HepG2 (cell line): ENCODE measurements around the gene ST6GAL2. TPM values are rescaled to one million over a fixed set of nuclear protein-coding genes. Genes with fewer than 3 reads are reported as not detected.
A peak's percentile ranks its signal among the peaks of the same experiment; 100 is the strongest.

ENCODE experiments used
- ATAC-seq: fragments of 200-7000 bp; cut with Tn5 transposase; 3 replicates; pipeline ENCODE4 v1.9.1; 2020; ENCODE audit warnings: mild to moderate bottlenecking, moderate library complexity
- BruUV-seq: library from RNA; stranded (reverse); fragments of 400-500 nt; replicated peaks from 2 replicates; lab custom pipeline; 2021; lab: Mats Ljungman, UMichigan
- CTCF ChIA-PET: fragments of 300-600 bp; formaldehyde crosslinking; extraction: SDS; loops from one replicate; lab custom pipeline; 2021; ENCODE audit warnings: low total read pairs, inconsistent platforms, low intra/inter-chr PET ratio; lab: Yijun Ruan, JAX
- POLR2A ChIA-PET: fragments of 350-600 bp; sonication (Branson Sonifier 250); formaldehyde crosslinking; loops from one replicate; lab custom pipeline; 2020; ENCODE audit warnings: antibody characterized with exemption, inconsistent platforms; lab: Yijun Ruan, JAX
- DNase-seq: peaks from one replicate; pipeline ENCODE4 v3.0.0-alpha.2; 2015; ENCODE audit warnings: low spot score
- FAIRE-seq: peaks from 3 replicates; lab custom pipeline; 2011; peaks lifted over from hg19 to GRCh38; lab: Jason Lieb, UNC
- H2AFZ ChIP-seq: one replicate; pipeline ENCODE4 v1.6.1; 2011; ENCODE audit warnings: low read length, inconsistent platforms
- H3K27ac ChIP-seq: fragments of 300-600 bp; 3 replicates; pipeline ENCODE4 v1.8.0; 2011; ENCODE audit warnings: mixed run types, mild to moderate bottlenecking, mixed read lengths, low read length, inconsistent platforms; ENCODE audit not compliant: insufficient read depth; ENCODE audit errors: extremely low read length
- H3K27me3 ChIP-seq, 2 experiments: fragments of 200-600 bp in 1 of 2; 2 replicates in 1 of 2; 3 replicates in 1 of 2; pipeline versions ENCODE4 v1.6.0 to v1.8.0; 2011; ENCODE audit warnings: low read length in 2 of 2, mild to moderate bottlenecking in 2 of 2, moderate library complexity in 2 of 2, inconsistent platforms in 1 of 2; ENCODE audit not compliant: insufficient read depth in 2 of 2, control insufficient read depth in 1 of 2
- H3K36me3 ChIP-seq, 2 experiments: fragments of 200-600 bp in 1 of 2; replicated peaks in 1 of 2; 2 replicates in 1 of 2; 3 replicates in 1 of 2; pipeline versions ENCODE4 v1.5.1 to v1.8.0; 2011; ENCODE audit warnings: low read length in 2 of 2, inconsistent platforms in 1 of 2; ENCODE audit not compliant: insufficient read depth in 2 of 2, control insufficient read depth in 1 of 2
- H3K4me1 ChIP-seq: 2 replicates; pipeline ENCODE4 v1.5.1; 2012; ENCODE audit warnings: low read length, inconsistent platforms; ENCODE audit not compliant: insufficient read depth
- H3K4me2 ChIP-seq: 2 replicates; pipeline ENCODE4 v1.6.0; 2011; ENCODE audit warnings: low read depth, low read length, inconsistent platforms
- H3K4me3 ChIP-seq, 3 experiments: fragments of 200-600 bp in 1 of 3; sonication (generic), shearing (Covaris generic) in 1 of 3; replicated peaks in 1 of 3; 2 replicates each; pipeline ENCODE4 v1.5.1; 2011 to 2016; ENCODE audit warnings: low read length in 3 of 3, inconsistent platforms in 2 of 3, low read depth in 2 of 3, mild to moderate bottlenecking in 2 of 3, control low read depth in 1 of 3, mixed read lengths in 1 of 3; ENCODE audit not compliant: insufficient read depth in 1 of 3
- H3K79me2 ChIP-seq: one replicate; pipeline ENCODE4 v1.6.1; 2011; ENCODE audit warnings: low read length, inconsistent platforms; ENCODE audit not compliant: insufficient read depth
- H3K9ac ChIP-seq: 2 replicates; pipeline ENCODE4 v1.6.0; 2011; ENCODE audit warnings: mild to moderate bottlenecking, low read depth, low read length, inconsistent platforms; ENCODE audit not compliant: insufficient read depth
- H3K9me3 ChIP-seq: 2 replicates; pipeline ENCODE4 v1.5.1; 2012; ENCODE audit warnings: mild to moderate bottlenecking, low read length
- H4K20me1 ChIP-seq: 2 replicates; pipeline ENCODE4 v1.6.0; 2011; ENCODE audit warnings: inconsistent platforms, mild to moderate bottlenecking, low read length, moderate library complexity; ENCODE audit not compliant: insufficient read depth
- FOXK1 ChIP-seq: sonication (generic); formaldehyde crosslinking; IDR thresholded peaks from 2 replicates; pipeline ENCODE4 v1.4.0; 2020; ENCODE audit warnings: low read depth, missing genetic modification reagents, borderline replicate concordance
- PHF8 ChIP-seq: sonication (generic); formaldehyde crosslinking; IDR thresholded peaks from 2 replicates; pipeline ENCODE4 v1.5.0; 2020; ENCODE audit warnings: missing genetic modification reagents
- SP2 ChIP-seq: sonication (generic); formaldehyde crosslinking; IDR thresholded peaks from 2 replicates; pipeline ENCODE4 v1.5.1; 2020; ENCODE audit warnings: mild to moderate bottlenecking, missing genetic modification reagents
- ZNF256 ChIP-seq: sonication (generic); formaldehyde crosslinking; conservative IDR thresholded peaks from 2 replicates; pipeline ENCODE4 v1.4.0; 2020; ENCODE audit warnings: missing genetic modification reagents
- whole genome bisulfite sequencing: methylation state at CpG from one replicate; pipeline ENCODE4 v1.1.6; 2017; ENCODE audit warnings: low lambda C conversion rate; 5-methylcytosine and 5-hydroxymethylcytosine counted together
- in situ Hi-C: cut with HindIII; loops from 2 replicates; pipeline ENCODE4 v1.10.0; 2017; ENCODE audit warnings: low pct_unique_long_range_greater_than_20kb; ENCODE audit not compliant: extremely low pct_ligation_motif_present
- intact Hi-C: fragments of 100-400 bp; cut with micrococcal nuclease; formaldehyde crosslinking; loops from one replicate; pipeline ENCODE4 v1.10.0; 2022; ENCODE audit not compliant: unreplicated experiment
- polyA plus RNA-seq, 8 experiments: library from polyadenylated mRNA; depleted of rRNA in 3 of 8; stranded (reverse) in 7 of 8; unstranded in 1 of 8; fragments of >200 nt; fragmentation: Illumina TruSeq in 4 of 8; extraction: Trizol in 4 of 8; gene quantifications; 2 replicates each; pipeline versions ENCODE4 v1.2.1 to v1.2.3, GENCODE V29; 2011 to 2016; ENCODE audit warnings: low read depth in 4 of 8, missing spikeins in 1 of 8, mixed read lengths in 1 of 8; ENCODE audit not compliant: insufficient read depth in 1 of 8
- total RNA-seq, 5 experiments: library from RNA; depleted of rRNA; stranded (reverse); fragments of >200 nt; fragmentation: Illumina TruSeq; extraction: Trizol; gene quantifications; 2 replicates each; pipeline ENCODE4 v1.2.3, GENCODE V29; 2016; ENCODE audit warnings: low read depth in 1 of 5
- TF ChIP-seq, protein P1 (sequence below), 2 experiments: fragments of 450-650 bp in 1 of 2; sonication (generic) in 1 of 2; formaldehyde crosslinking in 1 of 2; IDR thresholded peaks; 2 replicates each; pipeline versions ENCODE4 v1.6.1 to v1.8.0; 2016 to 2022; ENCODE audit warnings: antibody characterized with exemption in 1 of 2, mild to moderate bottlenecking in 1 of 2, missing genetic modification reagents in 1 of 2

Gene ST6GAL2
- total and polyA plus RNA-seq, 2 of the 13 experiments (the other 11 are each of a cell fraction or from before 2014, with no cell fraction given): not detected

DNA sequence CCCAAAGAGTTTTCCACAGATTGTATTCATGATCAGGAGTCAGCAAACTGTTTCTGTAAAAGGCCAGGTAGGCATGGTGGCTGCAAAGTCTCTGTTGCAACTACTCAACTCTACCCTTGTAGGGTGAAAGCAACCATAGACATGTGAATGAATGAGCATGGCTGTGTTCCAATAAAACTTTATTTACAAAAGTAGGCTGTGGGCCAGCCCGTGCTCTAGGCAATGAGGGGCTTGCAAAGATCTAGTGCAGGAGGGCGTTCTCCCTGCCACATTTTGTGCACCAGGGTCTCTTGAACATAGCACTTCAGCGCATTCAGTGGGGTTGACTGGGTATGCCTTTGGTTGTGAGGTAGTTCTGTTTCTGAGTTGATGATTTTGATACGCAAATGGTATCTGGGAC lies 85.8 kb downstream of the ST6GAL2 start:
- H3K4me2 ChIP-seq: no peak overlapping the region
- POLR2A ChIA-PET: no interaction called here
- H3K4me1 ChIP-seq: no peaks in the 10 kb centered on the region
- H3K4me3 ChIP-seq: no peak overlapping the region
- H3K9ac ChIP-seq: no peak overlapping the region
- intact Hi-C loops: no loop called here
- TF ChIP-seq ZNF256: no peak
- no peak for TF ChIP-seq SP2 (CRISPR knock-in tag)
- TF ChIP-seq, protein P1, sequence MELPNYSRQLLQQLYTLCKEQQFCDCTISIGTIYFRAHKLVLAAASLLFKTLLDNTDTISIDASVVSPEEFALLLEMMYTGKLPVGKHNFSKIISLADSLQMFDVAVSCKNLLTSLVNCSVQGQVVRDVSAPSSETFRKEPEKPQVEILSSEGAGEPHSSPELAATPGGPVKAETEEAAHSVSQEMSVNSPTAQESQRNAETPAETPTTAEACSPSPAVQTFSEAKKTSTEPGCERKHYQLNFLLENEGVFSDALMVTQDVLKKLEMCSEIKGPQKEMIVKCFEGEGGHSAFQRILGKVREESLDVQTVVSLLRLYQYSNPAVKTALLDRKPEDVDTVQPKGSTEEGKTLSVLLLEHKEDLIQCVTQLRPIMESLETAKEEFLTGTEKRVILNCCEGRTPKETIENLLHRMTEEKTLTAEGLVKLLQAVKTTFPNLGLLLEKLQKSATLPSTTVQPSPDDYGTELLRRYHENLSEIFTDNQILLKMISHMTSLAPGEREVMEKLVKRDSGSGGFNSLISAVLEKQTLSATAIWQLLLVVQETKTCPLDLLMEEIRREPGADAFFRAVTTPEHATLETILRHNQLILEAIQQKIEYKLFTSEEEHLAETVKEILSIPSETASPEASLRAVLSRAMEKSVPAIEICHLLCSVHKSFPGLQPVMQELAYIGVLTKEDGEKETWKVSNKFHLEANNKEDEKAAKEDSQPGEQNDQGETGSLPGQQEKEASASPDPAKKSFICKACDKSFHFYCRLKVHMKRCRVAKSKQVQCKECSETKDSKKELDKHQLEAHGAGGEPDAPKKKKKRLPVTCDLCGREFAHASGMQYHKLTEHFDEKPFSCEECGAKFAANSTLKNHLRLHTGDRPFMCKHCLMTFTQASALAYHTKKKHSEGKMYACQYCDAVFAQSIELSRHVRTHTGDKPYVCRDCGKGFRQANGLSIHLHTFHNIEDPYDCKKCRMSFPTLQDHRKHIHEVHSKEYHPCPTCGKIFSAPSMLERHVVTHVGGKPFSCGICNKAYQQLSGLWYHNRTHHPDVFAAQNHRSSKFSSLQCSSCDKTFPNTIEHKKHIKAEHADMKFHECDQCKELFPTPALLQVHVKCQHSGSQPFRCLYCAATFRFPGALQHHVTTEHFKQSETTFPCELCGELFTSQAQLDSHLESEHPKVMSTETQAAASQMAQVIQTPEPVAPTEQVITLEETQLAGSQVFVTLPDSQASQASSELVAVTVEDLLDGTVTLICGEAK (IDR thresholded peaks at IDR 0.05): no peak
- TF ChIP-seq, protein P1 (CRISPR knock-in tag; IDR thresholded peaks at IDR 0.05): peak; percentile 54; the same call in 1 of the 2 replicates
- TF ChIP-seq PHF8 (CRISPR knock-in tag): no peak
- no peak for TF ChIP-seq FOXK1 (CRISPR knock-in tag)
- TF ChIP-seq, all 625 proteins: peak for 1
- Histone ChIP-seq H2AFZ (no peak overlapping the region), H3K79me2 (no peaks in the 10 kb centered on the region), H3K27me3 (no peaks in the 10 kb centered on the region; a peak in 1 of 5 replicates), H4K20me1 (no peaks in the 10 kb centered on the region), H3K36me3 (no peaks in the 10 kb centered on the region), H3K27ac (no peak overlapping the region), H3K9me3 (no peaks in the 10 kb centered on the region)
- no peak for ATAC-seq
- WGBS: 38% methylated on average over 4 of the region's 4 CpGs
- in situ Hi-C loops: no loop called here
- CTCF ChIA-PET: no interaction called here
- FAIRE-seq: no peak
- no TSS peak for BruUV-seq
- no peak for DNase-seq
